ENCODE measurements around the gene FKBP4. TPM values are rescaled to one million over a fixed set of nuclear protein-coding genes. Genes with fewer than 3 reads are reported as not detected.
A peak's percentile ranks its signal among the peaks of the same experiment; 100 is the strongest.

FKBP4 gene
- total RNA-seq, 1 experiment from 2014 or later, result 77.2 TPM

- DNase-seq (ENCODE audit: low read depth), result no peak
Measured at GRCh38 chr12:2844786-2845185, 50.0 kb downstream of the FKBP4 start.

- peak; percentile 66 for DNase-seq (ENCODE audit: low read depth)
Measured at GRCh38 chr12:2845280-2845679, 50.5 kb downstream of the FKBP4 start.

- DNase-seq (ENCODE audit: low read depth), result no peak
Measured at GRCh38 chr12:2851931-2852330, 57.2 kb downstream of the FKBP4 start.

GRCh38 chr12:2853626-2854025 lies 58.9 kb downstream of the FKBP4 start:
- peak; percentile 71 for DNase-seq (ENCODE audit: low read depth)

Other genes starting within 250 kb of the FKBP4 start
- 18.0 and 20.6 TPM in 2 replicates for gene ITFG2, start 17.7 kb downstream of the FKBP4 start, total RNA-seq (2014; rRNA removed; shearing (Covaris generic))
- not detected in 2 replicates for gene NRIP2, start 40.1 kb downstream of the FKBP4 start, total RNA-seq (2014; rRNA removed; shearing (Covaris generic))
- not detected in 2 replicates for gene TEX52, start 62.1 kb downstream of the FKBP4 start, total RNA-seq (2014; rRNA removed; shearing (Covaris generic))
- gene FOXM1, start 82.2 kb downstream of the FKBP4 start, total RNA-seq (2014; rRNA removed; shearing (Covaris generic)), result 85.6 and 126 TPM in 2 replicates
- 51.1 and 65.4 TPM in 2 replicates for gene RHNO1, start 82.3 kb downstream of the FKBP4 start, total RNA-seq (2014; rRNA removed; shearing (Covaris generic))
- 15.5 and 18.2 TPM in 2 replicates for gene TULP3, start 95.9 kb downstream of the FKBP4 start, total RNA-seq (2014; rRNA removed; shearing (Covaris generic))
- gene TEAD4, start 164.4 kb downstream of the FKBP4 start, total RNA-seq (2014; rRNA removed; shearing (Covaris generic)), result 61.9 and 80.0 TPM in 2 replicates

All from HT1080 (cell line).